ENCODE measurements around the gene ATP11A.

DNA sequence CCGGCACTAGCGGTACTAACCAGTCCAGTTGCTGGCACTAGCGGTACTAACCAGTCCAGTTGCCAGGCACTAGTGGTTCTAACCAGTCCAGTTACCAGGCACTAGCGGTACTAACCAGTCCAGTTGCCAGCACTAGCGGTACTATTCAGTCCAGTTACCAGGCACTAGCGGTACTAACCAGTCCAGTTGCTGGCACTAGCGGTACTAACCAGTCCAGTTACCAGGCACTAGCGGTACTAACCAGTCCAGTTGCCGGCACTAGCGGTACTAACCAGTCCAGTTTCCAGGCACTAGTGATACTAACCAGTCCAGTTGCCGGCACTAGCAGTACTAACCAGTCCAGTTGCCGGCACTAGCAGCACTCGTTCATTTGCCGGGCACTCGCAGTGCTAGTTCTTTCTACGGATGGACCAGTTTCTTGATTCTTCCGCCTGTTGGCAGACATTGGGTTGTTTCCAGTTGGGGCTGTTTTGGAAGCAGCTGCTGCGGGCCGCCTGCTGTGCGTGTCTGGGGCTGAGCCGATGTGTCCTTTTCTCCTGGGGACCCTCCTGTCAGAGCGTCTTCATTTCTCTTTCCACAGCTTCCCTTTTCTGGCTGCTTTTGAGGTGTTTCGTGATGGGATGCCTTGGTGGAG, 155.8 kb downstream of the ATP11A start:
- TF ChIP-seq, protein P1, sequence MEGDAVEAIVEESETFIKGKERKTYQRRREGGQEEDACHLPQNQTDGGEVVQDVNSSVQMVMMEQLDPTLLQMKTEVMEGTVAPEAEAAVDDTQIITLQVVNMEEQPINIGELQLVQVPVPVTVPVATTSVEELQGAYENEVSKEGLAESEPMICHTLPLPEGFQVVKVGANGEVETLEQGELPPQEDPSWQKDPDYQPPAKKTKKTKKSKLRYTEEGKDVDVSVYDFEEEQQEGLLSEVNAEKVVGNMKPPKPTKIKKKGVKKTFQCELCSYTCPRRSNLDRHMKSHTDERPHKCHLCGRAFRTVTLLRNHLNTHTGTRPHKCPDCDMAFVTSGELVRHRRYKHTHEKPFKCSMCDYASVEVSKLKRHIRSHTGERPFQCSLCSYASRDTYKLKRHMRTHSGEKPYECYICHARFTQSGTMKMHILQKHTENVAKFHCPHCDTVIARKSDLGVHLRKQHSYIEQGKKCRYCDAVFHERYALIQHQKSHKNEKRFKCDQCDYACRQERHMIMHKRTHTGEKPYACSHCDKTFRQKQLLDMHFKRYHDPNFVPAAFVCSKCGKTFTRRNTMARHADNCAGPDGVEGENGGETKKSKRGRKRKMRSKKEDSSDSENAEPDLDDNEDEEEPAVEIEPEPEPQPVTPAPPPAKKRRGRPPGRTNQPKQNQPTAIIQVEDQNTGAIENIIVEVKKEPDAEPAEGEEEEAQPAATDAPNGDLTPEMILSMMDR (conservative IDR thresholded peaks at IDR 0.05; ENCODE audit: low read depth, low read length): no peak
- TF ChIP-seq EZH2 (IDR thresholded peaks at IDR 0.05; ENCODE audit: low read length, unreplicated experiment) (no peak), EZH2phosphoT487 (IDR thresholded peaks at IDR 0.05; ENCODE audit: borderline replicate concordance, low read length) (no peak)
